Measurements from ENCODE around the gene BRD7.

Gene BRD7

GRCh38 chr16:50280932-50281331, 87.9 kb downstream of the BRD7 start:
- peaks cover 15% of the 10 kb centered on the region for H3K36me3 Mint-ChIP-seq (ENCODE audit: insufficient read depth)
- peak overlapping the region; percentile 91 for H3K27ac Mint-ChIP-seq (ENCODE audit: low read depth)

GRCh38 chr16:50279504-50279865, 89.3 kb downstream of the BRD7 start:
- Mint-ChIP-seq H3K27me3 (no peaks in the 10 kb centered on the region), H3K4me3 (peak overlapping the region; percentile 79), H3K27ac (ENCODE audit: low read depth) (peak overlapping the region; percentile 91), H3K9me3 (no peaks in the 10 kb centered on the region), H3K36me3 (ENCODE audit: insufficient read depth) (peaks cover 15% of the 10 kb centered on the region), H3K4me1 (peaks cover 90% of the 10 kb centered on the region)
- DNase-seq (ENCODE audit: low spot score in 2 of 2), result no peak
- ATAC-seq (replicated peaks; ENCODE audit: extremely low read depth, poor library complexity, severe bottlenecking), result no peak

More at GRCh38 chr16:50280932-50281331, 87.9 kb downstream of the BRD7 start:
- peaks cover 90% of the 10 kb centered on the region for H3K4me1 Mint-ChIP-seq
- H3K4me3 Mint-ChIP-seq, result peak overlapping the region; percentile 82
- H3K27me3 Mint-ChIP-seq, result no peaks in the 10 kb centered on the region
- DNase-seq (ENCODE audit: low spot score in 2 of 2), result no peak
- no peak for ATAC-seq (replicated peaks; ENCODE audit: extremely low read depth, poor library complexity, severe bottlenecking)
- no peaks in the 10 kb centered on the region for H3K9me3 Mint-ChIP-seq

- ATAC-seq (replicated peaks; ENCODE audit: extremely low read depth, poor library complexity, severe bottlenecking) (no peak), DNase-seq (ENCODE audit: low spot score in 2 of 2) (no peak)
- H3K9me3 Mint-ChIP-seq, result no peaks in the 10 kb centered on the region
- H3K27me3 Mint-ChIP-seq, result no peaks in the 10 kb centered on the region
- H3K4me3 Mint-ChIP-seq, result peak overlapping the region; percentile 79
- peaks cover 19% of the 10 kb centered on the region for H3K36me3 Mint-ChIP-seq (ENCODE audit: insufficient read depth)
- peaks cover 90% of the 10 kb centered on the region for H3K4me1 Mint-ChIP-seq
- H3K27ac Mint-ChIP-seq (ENCODE audit: low read depth), result peak overlapping the region; percentile 91
Measured at GRCh38 chr16:50278251-50278650, 90.5 kb downstream of the BRD7 start.

- H3K4me3 Mint-ChIP-seq, result peak overlapping the region; percentile 79
- no peaks in the 10 kb centered on the region for H3K27me3 Mint-ChIP-seq
- peaks cover 90% of the 10 kb centered on the region for H3K4me1 Mint-ChIP-seq
- H3K9me3 Mint-ChIP-seq, result no peaks in the 10 kb centered on the region
- H3K36me3 Mint-ChIP-seq (ENCODE audit: insufficient read depth), result peaks cover 14% of the 10 kb centered on the region
- ATAC-seq (replicated peaks; ENCODE audit: extremely low read depth, poor library complexity, severe bottlenecking) (no peak), DNase-seq (ENCODE audit: low spot score in 2 of 2) (no peak)
- peak overlapping the region; percentile 91 for H3K27ac Mint-ChIP-seq (ENCODE audit: low read depth)
Measured at GRCh38 chr16:50276801-50277555, 91.8 kb downstream of the BRD7 start.

- Mint-ChIP-seq H3K27ac (ENCODE audit: low read depth) (peak overlapping the region; percentile 97), H3K4me1 (peaks cover 90% of the 10 kb centered on the region), H3K36me3 (ENCODE audit: insufficient read depth) (peaks cover 14% of the 10 kb centered on the region), H3K27me3 (no peaks in the 10 kb centered on the region), H3K9me3 (no peaks in the 10 kb centered on the region), H3K4me3 (peak overlapping the region; percentile 96)
- ATAC-seq (replicated peaks; ENCODE audit: extremely low read depth, poor library complexity, severe bottlenecking), result no peak
- DNase-seq (ENCODE audit: low spot score in 2 of 2), result no peak
Measured at GRCh38 chr16:50276326-50276640, 92.5 kb downstream of the BRD7 start.

- H3K27me3 Mint-ChIP-seq, result no peaks in the 10 kb centered on the region
- ATAC-seq (replicated peaks; ENCODE audit: extremely low read depth, poor library complexity, severe bottlenecking), result no peak
- no peaks in the 10 kb centered on the region for H3K9me3 Mint-ChIP-seq
- peaks cover 92% of the 10 kb centered on the region for H3K4me1 Mint-ChIP-seq
- peak overlapping the region; percentile 96 for H3K4me3 Mint-ChIP-seq
- no peak for DNase-seq (ENCODE audit: low spot score in 2 of 2)
- H3K36me3 Mint-ChIP-seq (ENCODE audit: insufficient read depth), result peaks cover 14% of the 10 kb centered on the region
- H3K27ac Mint-ChIP-seq (ENCODE audit: low read depth), result peak overlapping the region; percentile 97
Measured at GRCh38 chr16:50275428-50276325, 93.1 kb downstream of the BRD7 start.

- ATAC-seq (replicated peaks; ENCODE audit: extremely low read depth, poor library complexity, severe bottlenecking) (no peak), DNase-seq (ENCODE audit: low spot score in 2 of 2) (no peak)
- H3K4me1 Mint-ChIP-seq, result peaks cover 92% of the 10 kb centered on the region
- H3K27me3 Mint-ChIP-seq, result no peaks in the 10 kb centered on the region
- peak overlapping the region; percentile 96 for H3K4me3 Mint-ChIP-seq
- H3K27ac Mint-ChIP-seq (ENCODE audit: low read depth), result peak overlapping the region; percentile 97
- H3K36me3 Mint-ChIP-seq (ENCODE audit: insufficient read depth), result peaks cover 14% of the 10 kb centered on the region
- H3K9me3 Mint-ChIP-seq, result no peaks in the 10 kb centered on the region
Measured at GRCh38 chr16:50275098-50275415, 93.7 kb downstream of the BRD7 start.

GRCh38 chr16:50274326-50275097, 94.3 kb downstream of the BRD7 start:
- DNase-seq (ENCODE audit: low spot score in 2 of 2) (peak in 1 of 2 donors; percentile 34), ATAC-seq (replicated peaks; ENCODE audit: extremely low read depth, poor library complexity, severe bottlenecking) (peak; percentile 84)
- Mint-ChIP-seq H3K4me1 (peaks cover 92% of the 10 kb centered on the region), H3K27ac (ENCODE audit: low read depth) (peak overlapping the region; percentile 97), H3K4me3 (peak overlapping the region; percentile 96), H3K9me3 (no peaks in the 10 kb centered on the region), H3K27me3 (no peaks in the 10 kb centered on the region), H3K36me3 (ENCODE audit: insufficient read depth) (peaks cover 17% of the 10 kb centered on the region)

GRCh38 chr16:50273888-50274325, 94.9 kb downstream of the BRD7 start:
- peaks cover 17% of the 10 kb centered on the region for H3K36me3 Mint-ChIP-seq (ENCODE audit: insufficient read depth)
- H3K4me3 Mint-ChIP-seq, result peak overlapping the region; percentile 96
- peak overlapping the region; percentile 97 for H3K27ac Mint-ChIP-seq (ENCODE audit: low read depth)
- no peaks in the 10 kb centered on the region for H3K27me3 Mint-ChIP-seq
- H3K9me3 Mint-ChIP-seq, result no peaks in the 10 kb centered on the region
- ATAC-seq (replicated peaks; ENCODE audit: extremely low read depth, poor library complexity, severe bottlenecking) (peak; percentile 26), DNase-seq (ENCODE audit: low spot score in 2 of 2) (no peak)
- peaks cover 92% of the 10 kb centered on the region for H3K4me1 Mint-ChIP-seq

- H3K27ac Mint-ChIP-seq (ENCODE audit: low read depth), result peak overlapping the region; percentile 97
- H3K27me3 Mint-ChIP-seq, result no peaks in the 10 kb centered on the region
- H3K9me3 Mint-ChIP-seq, result no peaks in the 10 kb centered on the region
- peaks cover 92% of the 10 kb centered on the region for H3K4me1 Mint-ChIP-seq
- DNase-seq (ENCODE audit: low spot score in 2 of 2), result no peak
- peak overlapping the region; percentile 96 for H3K4me3 Mint-ChIP-seq
- peaks cover 18% of the 10 kb centered on the region for H3K36me3 Mint-ChIP-seq (ENCODE audit: insufficient read depth)
- no peak for ATAC-seq (replicated peaks; ENCODE audit: extremely low read depth, poor library complexity, severe bottlenecking)
Measured at GRCh38 chr16:50273382-50273690, 95.5 kb downstream of the BRD7 start.

GRCh38 chr16:50272687-50273381, 96.0 kb downstream of the BRD7 start:
- peaks cover 16% of the 10 kb centered on the region for H3K36me3 Mint-ChIP-seq (ENCODE audit: insufficient read depth)
- peak overlapping the region; percentile 97 for H3K27ac Mint-ChIP-seq (ENCODE audit: low read depth)
- ATAC-seq (replicated peaks; ENCODE audit: extremely low read depth, poor library complexity, severe bottlenecking), result no peak
- no peak for DNase-seq (ENCODE audit: low spot score in 2 of 2)
- no peaks in the 10 kb centered on the region for H3K9me3 Mint-ChIP-seq
- H3K27me3 Mint-ChIP-seq, result no peaks in the 10 kb centered on the region
- H3K4me1 Mint-ChIP-seq, result peaks cover 91% of the 10 kb centered on the region
- peak overlapping the region; percentile 96 for H3K4me3 Mint-ChIP-seq

GRCh38 chr16:50272111-50272571, 96.6 kb downstream of the BRD7 start:
- H3K27ac Mint-ChIP-seq (ENCODE audit: low read depth), result peak overlapping the region; percentile 97
- DNase-seq (ENCODE audit: low spot score in 2 of 2) (no peak), ATAC-seq (replicated peaks; ENCODE audit: extremely low read depth, poor library complexity, severe bottlenecking) (no peak)
- no peaks in the 10 kb centered on the region for H3K27me3 Mint-ChIP-seq
- H3K9me3 Mint-ChIP-seq, result no peaks in the 10 kb centered on the region
- H3K4me3 Mint-ChIP-seq, result peak overlapping the region; percentile 96
- peaks cover 21% of the 10 kb centered on the region for H3K36me3 Mint-ChIP-seq (ENCODE audit: insufficient read depth)
- H3K4me1 Mint-ChIP-seq, result peaks cover 91% of the 10 kb centered on the region

Data from central memory CD8-positive, alpha-beta T cell (primary cell).